Testis (tissue), 3 donors: ENCODE results near the gene MNDA. TPM values are rescaled to one million over a fixed set of nuclear protein-coding genes. Genes with fewer than 3 reads are reported as not detected.

Source experiments
- DNase-seq: peaks from one replicate; pipeline ENCODE4 v3.0.0-alpha.2; 2019
- H3K27ac ChIP-seq, 2 donors: fragments of 200-600 bp; sonication (generic); one replicate each; pipeline ENCODE4 v1.5.1; 2019
- H3K27me3 ChIP-seq: fragments of 200-600 bp; sonication (generic); one replicate; pipeline ENCODE4 v1.5.1; 2019
- H3K36me3 ChIP-seq: fragments of 200-600 bp; sonication (generic); one replicate; pipeline ENCODE4 v1.5.1; 2017; ENCODE audit warnings: low read depth; ENCODE audit errors: missing control alignments
- H3K4me1 ChIP-seq: fragments of 200-600 bp; sonication (generic); one replicate; pipeline ENCODE4 v1.5.1; 2019
- H3K4me3 ChIP-seq, 2 donors: fragments of 200-600 bp; sonication (generic); one replicate each; pipeline ENCODE4 v1.5.1; 2017 to 2019
- H3K9me3 ChIP-seq: fragments of 200-600 bp; sonication (generic); one replicate; pipeline ENCODE4 v1.5.1; 2017
- POLR2A ChIP-seq: fragments of 450-650 bp; IDR thresholded peaks from one replicate; pipeline ENCODE4 v1.6.1; 2017; ENCODE audit warnings: antibody characterized with exemption, mild to moderate bottlenecking, moderate library complexity
- WGBS, 2 donors: methylation state at CpG; one replicate each; pipeline ENCODE4 v1.1.5; 2018; 5-methylcytosine and 5-hydroxymethylcytosine counted together
- intact Hi-C: fragments of 100-400 bp; cut with DNase I; formaldehyde crosslinking; loops from one replicate; pipeline ENCODE4 v1.15.1; 2023; ENCODE audit warnings: low total_unique reads
- polyA plus RNA-seq: library from polyadenylated mRNA; stranded (reverse); fragments of 350-450 nt; fragmentation: Illumina TruSeq; extraction: RNeasy Lipid Tissue Mini Kit (QIAGEN cat#74804); gene quantifications from one replicate; pipeline ENCODE4 v1.2.3, GENCODE V29; 2014; ENCODE audit warnings: low read depth, low replicate concordance; ENCODE audit not compliant: insufficient read depth
- total RNA-seq, 2 donors: library from RNA; depleted of rRNA; stranded (reverse); fragments of >200 nt; gene quantifications; one replicate each; pipeline ENCODE4 v1.2.3, GENCODE V29; 2016
- TF ChIP-seq, protein P1 (sequence below), 3 experiments: fragments of 450-650 bp in 2 of 3; fragments of 200-600 bp in 1 of 3; sonication (generic) in 1 of 3; IDR thresholded peaks; one replicate each; pipeline ENCODE4 v1.5.1; 2016 to 2019; ENCODE audit warnings: antibody characterized with exemption in 3 of 3, mild to moderate bottlenecking in 2 of 3, moderate library complexity in 1 of 3

MNDA gene
- total and polyA plus RNA-seq, 3 donors from 2014 or later: 6.8 to 12.8 (median 11.5) TPM

DNA sequence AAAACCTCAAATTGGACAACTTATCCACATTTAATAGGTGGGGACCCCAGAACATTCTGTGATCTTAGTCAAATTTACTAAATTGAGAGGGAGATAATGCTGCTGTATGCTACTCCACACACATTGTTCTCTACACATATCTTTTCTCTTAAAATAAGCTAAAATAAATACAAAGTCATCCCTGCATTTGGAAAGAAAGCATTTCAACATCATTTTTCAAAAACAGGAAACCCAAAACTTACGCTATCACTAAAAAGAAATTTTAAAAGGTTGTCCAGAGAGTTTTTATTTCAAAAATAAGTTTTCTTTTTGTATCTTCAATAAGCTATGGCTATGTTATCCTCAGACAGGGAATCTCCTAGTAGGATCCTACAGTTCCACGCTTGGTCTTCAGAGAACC is 30.6 kb upstream of the MNDA start:
- intact Hi-C loops: no loop called here
- Histone ChIP-seq H3K36me3 (no peaks in the 10 kb centered on the region), H3K27ac (no peak overlapping the region), H3K4me1 (no peaks in the 10 kb centered on the region), H3K27me3 (no peaks in the 10 kb centered on the region), H3K9me3 (no peaks in the 10 kb centered on the region), H3K4me3 (no peak overlapping the region)
- WGBS, 2 donors: 89 to 93% methylated on average over 2 of the region's 2 CpGs
- no peak for DNase-seq
- TF ChIP-seq, protein P1, sequence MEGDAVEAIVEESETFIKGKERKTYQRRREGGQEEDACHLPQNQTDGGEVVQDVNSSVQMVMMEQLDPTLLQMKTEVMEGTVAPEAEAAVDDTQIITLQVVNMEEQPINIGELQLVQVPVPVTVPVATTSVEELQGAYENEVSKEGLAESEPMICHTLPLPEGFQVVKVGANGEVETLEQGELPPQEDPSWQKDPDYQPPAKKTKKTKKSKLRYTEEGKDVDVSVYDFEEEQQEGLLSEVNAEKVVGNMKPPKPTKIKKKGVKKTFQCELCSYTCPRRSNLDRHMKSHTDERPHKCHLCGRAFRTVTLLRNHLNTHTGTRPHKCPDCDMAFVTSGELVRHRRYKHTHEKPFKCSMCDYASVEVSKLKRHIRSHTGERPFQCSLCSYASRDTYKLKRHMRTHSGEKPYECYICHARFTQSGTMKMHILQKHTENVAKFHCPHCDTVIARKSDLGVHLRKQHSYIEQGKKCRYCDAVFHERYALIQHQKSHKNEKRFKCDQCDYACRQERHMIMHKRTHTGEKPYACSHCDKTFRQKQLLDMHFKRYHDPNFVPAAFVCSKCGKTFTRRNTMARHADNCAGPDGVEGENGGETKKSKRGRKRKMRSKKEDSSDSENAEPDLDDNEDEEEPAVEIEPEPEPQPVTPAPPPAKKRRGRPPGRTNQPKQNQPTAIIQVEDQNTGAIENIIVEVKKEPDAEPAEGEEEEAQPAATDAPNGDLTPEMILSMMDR (IDR thresholded peaks at IDR 0.05): no peak
- no peak for TF ChIP-seq POLR2A

DNA sequence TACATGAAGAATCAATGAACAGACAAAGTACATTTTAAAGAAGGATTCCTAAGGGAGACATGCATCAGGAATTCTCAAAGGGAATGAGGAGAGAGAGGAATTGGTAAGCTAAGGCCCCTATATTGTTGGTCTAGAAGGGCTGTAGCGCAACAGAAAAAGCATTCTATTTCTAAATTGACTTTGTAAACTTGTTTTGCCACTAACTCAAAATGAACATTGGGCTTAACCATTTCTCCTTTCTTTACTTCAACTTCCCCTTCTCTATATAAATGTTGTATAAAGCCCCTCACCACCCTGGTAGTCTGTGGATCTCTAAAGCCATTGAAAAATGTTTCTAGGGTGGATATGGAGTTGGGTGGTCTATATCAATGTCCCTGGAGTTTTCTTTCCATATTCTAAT is 29.8 kb upstream of the MNDA start:
- no peak for TF ChIP-seq POLR2A
- TF ChIP-seq, protein P1 (IDR thresholded peaks at IDR 0.05): no peak
- intact Hi-C loops: no loop called here
- 81 to 93% methylated on average over 1 of the region's 1 CpG for WGBS, 2 donors

DNA sequence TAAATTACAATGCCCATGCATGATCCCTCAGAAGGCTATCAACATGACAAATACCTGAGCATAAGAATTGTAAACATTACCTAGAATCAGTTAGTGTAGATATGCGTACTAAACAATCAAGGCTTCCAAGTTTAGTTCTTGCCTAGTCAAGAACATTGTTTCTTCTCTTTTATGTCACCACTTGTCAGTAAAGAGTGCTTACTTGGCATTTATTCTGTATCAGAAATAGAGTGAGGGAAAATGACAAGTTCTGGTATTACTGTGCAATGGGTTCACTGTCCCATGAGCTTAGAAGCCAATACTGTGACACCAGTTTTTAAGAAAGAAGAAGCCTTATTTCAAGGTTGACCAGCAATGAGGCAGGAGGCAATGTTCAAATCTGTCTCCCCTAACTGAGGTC is 27.5 kb upstream of the MNDA start:
- H3K27me3 ChIP-seq: no peaks in the 10 kb centered on the region
- no peaks in the 10 kb centered on the region for H3K36me3 ChIP-seq
- no peak overlapping the region for H3K4me3 ChIP-seq
- DNase-seq: no peak
- TF ChIP-seq POLR2A: no peak
- TF ChIP-seq, protein P1 (IDR thresholded peaks at IDR 0.05): no peak
- WGBS, 2 donors: 84 to 86% methylated on average over 1 of the region's 1 CpG
- no peaks in the 10 kb centered on the region for H3K4me1 ChIP-seq
- intact Hi-C loops: no loop called here
- H3K27ac ChIP-seq: no peak overlapping the region
- no peaks in the 10 kb centered on the region for H3K9me3 ChIP-seq

More for the DNA sequence above, 29.8 kb upstream of the MNDA start:
- Histone ChIP-seq H3K27ac (no peak overlapping the region), H3K4me1 (no peaks in the 10 kb centered on the region), H3K4me3 (no peak overlapping the region), H3K36me3 (no peaks in the 10 kb centered on the region), H3K27me3 (no peaks in the 10 kb centered on the region), H3K9me3 (no peaks in the 10 kb centered on the region)
- no peak for DNase-seq

DNA sequence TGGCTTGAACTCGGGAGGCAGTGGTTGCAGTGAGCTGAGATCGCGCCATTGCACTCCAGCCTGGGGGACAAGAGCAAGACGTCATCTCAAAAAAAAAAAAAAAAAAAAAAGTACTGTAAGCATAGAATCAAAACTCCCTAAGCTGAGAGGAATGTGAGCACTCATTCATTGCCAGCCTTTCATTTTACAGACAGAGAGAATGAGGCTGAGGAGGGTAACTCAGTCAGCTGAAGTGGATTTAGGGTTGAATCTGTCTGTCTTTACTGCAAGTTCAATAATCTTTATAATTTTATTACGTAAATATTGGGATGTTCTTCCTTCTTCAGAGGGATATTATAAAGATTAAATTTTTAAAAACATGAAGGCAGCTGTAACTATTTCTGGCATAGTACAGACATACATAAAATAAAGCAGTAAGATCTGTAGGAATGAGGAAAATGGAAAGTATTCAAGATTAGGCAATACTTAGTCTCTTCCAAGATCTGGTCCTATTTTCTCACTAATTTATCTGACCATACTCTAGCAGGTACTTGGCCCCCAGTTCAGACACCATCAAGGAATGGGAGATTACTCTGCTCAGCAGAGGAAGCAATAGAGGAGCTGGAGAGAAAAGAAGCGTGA is 24.1 kb upstream of the MNDA start:
- H3K27me3 ChIP-seq: no peaks in the 10 kb centered on the region
- TF ChIP-seq, protein P1 (IDR thresholded peaks at IDR 0.05): no peak
- TF ChIP-seq POLR2A: no peak
- WGBS, 2 donors: 65 to 67% methylated on average over 6 of the region's 6 CpGs
- intact Hi-C loops: no loop called here
- no peaks in the 10 kb centered on the region for H3K4me1 ChIP-seq
- no peaks in the 10 kb centered on the region for H3K9me3 ChIP-seq
- DNase-seq: no peak
- H3K4me3 ChIP-seq: no peak overlapping the region
- no peaks in the 10 kb centered on the region for H3K36me3 ChIP-seq
- H3K27ac ChIP-seq: no peak overlapping the region

DNA sequence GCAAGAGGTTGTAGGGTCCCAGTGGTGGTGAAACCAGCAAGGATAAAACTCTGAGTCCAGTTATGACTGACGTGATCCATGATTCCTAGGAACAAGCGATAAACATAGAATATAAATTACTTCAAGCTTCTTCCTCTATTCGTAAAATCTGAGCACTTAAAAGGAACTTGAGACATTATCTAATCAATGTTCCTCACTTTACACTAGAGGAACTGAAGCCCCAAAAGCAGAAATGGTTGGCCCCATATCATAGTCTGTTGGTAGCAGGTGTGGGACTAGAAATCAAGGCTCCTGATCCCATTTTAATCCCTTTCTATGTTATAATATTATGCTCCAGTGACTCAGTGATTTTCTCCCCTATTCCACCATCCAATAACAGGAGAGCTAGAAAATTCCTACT is 21.9 kb upstream of the MNDA start:
- H3K27me3 ChIP-seq: no peaks in the 10 kb centered on the region
- DNase-seq: no peak
- H3K36me3 ChIP-seq: no peaks in the 10 kb centered on the region
- H3K4me1 ChIP-seq: no peaks in the 10 kb centered on the region
- H3K9me3 ChIP-seq: no peaks in the 10 kb centered on the region
- intact Hi-C loops: no loop called here
- TF ChIP-seq, protein P1 (IDR thresholded peaks at IDR 0.05): no peak
- no peak for TF ChIP-seq POLR2A
- H3K27ac ChIP-seq: no peak overlapping the region
- 86 to 88% methylated on average over 3 of the region's 3 CpGs for WGBS, 2 donors
- no peak overlapping the region for H3K4me3 ChIP-seq
